ENCODE data around the gene TMEFF2. TPM values are rescaled to one million over a fixed set of nuclear protein-coding genes. Genes with fewer than 3 reads are reported as not detected.

Gene TMEFF2
- polyA plus RNA-seq, 1 donor from 2014 or later: not detected

DNA sequence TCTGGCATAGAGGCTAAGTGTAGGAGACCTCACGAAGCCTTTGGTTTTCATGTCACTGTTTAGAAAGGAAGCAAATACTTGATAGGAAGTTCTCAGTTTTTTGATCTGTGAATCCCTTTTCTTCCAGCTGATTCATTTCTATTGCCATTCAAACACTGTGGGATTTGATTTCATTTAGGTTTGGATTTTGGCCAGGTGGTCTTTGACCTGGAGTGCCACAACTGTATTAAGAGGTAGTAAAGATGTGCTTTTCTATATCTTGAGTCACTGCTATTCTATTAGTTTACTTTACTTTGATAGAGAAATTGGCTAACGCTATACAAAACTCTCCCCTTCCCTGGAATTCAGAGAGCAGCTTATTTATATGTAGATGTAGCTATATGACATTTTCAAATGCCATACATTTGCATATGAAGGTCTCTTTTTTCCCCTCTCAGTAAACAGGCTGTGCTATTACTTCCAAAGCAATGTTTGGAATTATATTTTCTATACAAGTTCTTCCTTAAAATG, 215.5 kb downstream of the TMEFF2 start:
- Mint-ChIP-seq H3K27ac (no peak overlapping the region), H3K9me3 (peaks cover 0 to 2% (median 0%) of the 10 kb centered on the region in 3 donors), H3K4me1 (no peaks in the 10 kb centered on the region), H3K36me3 (no peaks in the 10 kb centered on the region), H3K27me3 (no peaks in the 10 kb centered on the region), H3K4me3 (no peak overlapping the region)

DNA sequence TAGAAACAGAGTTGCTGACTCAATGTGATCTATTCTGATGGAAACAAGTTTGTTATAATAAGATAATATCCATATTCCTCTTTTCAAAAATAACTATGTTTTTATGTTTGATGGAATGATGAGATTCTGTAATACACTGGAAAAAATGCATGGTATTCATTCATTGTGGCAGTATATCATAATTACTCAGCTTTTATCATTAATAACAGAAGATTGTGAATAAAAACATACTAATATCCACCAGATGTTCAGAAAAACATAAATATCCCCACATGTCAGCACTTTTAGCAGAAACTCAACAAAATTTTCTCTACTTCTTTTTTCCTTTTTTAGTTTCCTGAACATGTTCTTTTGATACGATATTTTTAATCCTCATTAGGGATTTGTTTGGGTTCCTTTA, 217.0 kb downstream of the TMEFF2 start:
- Mint-ChIP-seq H3K36me3 (no peaks in the 10 kb centered on the region), H3K9me3 (peaks cover 0 to 2% (median 0%) of the 10 kb centered on the region in 3 donors), H3K27me3 (no peaks in the 10 kb centered on the region), H3K27ac (no peak overlapping the region), H3K4me1 (no peaks in the 10 kb centered on the region), H3K4me3 (no peak overlapping the region)

DNA sequence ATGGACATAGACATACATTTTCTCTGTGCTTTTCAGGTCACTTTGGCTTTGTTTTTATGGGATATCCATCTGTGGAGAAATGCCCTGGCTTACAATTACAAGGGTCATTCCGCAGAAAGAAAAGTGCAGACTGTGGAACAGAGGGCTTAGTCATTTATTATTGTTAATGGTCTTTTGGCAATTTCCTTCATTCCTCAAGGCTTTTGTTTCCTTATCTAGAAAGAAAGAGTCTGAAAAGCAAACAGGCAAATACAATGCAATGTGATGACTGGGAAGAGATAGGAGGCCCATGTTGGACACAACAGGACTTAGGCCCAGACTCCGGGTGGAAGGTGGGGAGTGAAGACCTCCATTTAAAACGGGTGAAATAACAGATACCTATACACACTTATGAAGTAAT, 218.3 kb downstream of the TMEFF2 start:
- Mint-ChIP-seq H3K4me3 (no peak overlapping the region), H3K36me3 (no peaks in the 10 kb centered on the region), H3K27ac (no peak overlapping the region), H3K9me3 (peaks cover 0 to 2% (median 0%) of the 10 kb centered on the region in 3 donors), H3K27me3 (peaks cover 4% of the 10 kb centered on the region), H3K4me1 (no peaks in the 10 kb centered on the region)

DNA sequence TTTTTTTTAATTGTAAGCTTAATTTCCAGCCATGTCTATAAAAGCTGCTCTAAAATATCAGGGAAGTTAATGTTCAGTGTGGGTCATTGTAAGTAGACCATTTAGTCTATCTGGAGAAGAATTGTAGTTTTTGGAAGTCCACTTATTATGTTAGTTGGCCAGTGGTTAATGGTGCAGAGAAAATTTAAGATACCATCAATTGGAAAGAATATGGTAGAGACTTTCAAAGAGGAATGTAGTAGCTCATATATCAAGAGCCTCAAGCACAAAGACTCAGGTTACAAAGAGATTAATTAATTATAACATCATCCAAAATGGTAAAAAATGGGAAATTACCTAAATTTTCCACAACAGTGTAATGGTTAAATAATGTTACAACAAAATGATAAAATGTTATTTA, 220.1 kb downstream of the TMEFF2 start:
- Mint-ChIP-seq H3K9me3 (no peaks in the 10 kb centered on the region), H3K27ac (no peak overlapping the region), H3K4me3 (no peak overlapping the region), H3K4me1 (no peaks in the 10 kb centered on the region), H3K27me3 (peaks cover 4% of the 10 kb centered on the region), H3K36me3 (no peaks in the 10 kb centered on the region)

DNA sequence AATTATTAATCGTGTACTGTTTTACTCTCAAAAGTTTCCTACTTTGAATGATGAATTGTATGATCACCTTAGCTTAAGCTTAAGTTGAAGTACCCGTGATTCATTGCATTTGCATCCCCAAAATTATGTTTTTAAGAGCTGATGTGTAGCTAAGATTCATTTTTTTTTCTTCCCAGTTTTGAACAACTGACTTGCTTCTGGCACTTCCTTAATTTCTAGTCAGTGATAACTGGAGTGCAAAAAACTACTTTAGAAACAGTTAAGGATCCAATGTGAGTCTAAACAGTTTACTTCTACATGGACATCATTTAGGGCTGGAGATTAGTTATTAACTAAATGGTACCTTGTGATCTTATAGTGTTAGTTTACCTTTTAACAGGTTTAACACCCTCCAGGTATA, 223.9 kb downstream of the TMEFF2 start:
- H3K4me1 Mint-ChIP-seq: no peaks in the 10 kb centered on the region
- peaks cover 6% of the 10 kb centered on the region for H3K27me3 Mint-ChIP-seq
- H3K36me3 Mint-ChIP-seq: no peaks in the 10 kb centered on the region
- no peak overlapping the region for H3K4me3 Mint-ChIP-seq
- H3K27ac Mint-ChIP-seq: no peak overlapping the region
- no peaks in the 10 kb centered on the region for H3K9me3 Mint-ChIP-seq

DNA sequence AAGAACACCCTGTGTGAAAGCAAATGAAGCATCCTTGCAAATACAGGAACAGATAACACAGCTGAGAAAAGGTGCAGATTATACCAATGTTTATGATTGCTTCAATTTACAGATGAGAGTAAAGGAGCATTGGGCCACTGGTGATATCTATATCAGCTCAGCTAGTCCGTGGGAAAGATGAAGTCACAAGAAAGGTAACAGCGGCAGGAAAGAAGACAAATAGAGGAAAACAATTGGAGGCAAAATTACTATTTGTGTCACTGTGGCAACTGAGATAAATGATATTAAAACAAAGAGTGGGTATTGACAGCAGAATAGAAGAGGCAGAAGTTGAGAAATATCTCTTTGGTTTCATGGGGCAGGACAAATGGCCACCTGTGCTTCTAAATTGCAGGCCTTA, 226.6 kb downstream of the TMEFF2 start:
- Mint-ChIP-seq H3K4me3 (no peak overlapping the region), H3K27me3 (peaks cover 6% of the 10 kb centered on the region), H3K27ac (no peak overlapping the region), H3K36me3 (no peaks in the 10 kb centered on the region), H3K9me3 (peaks cover 0 to 1% (median 0%) of the 10 kb centered on the region in 3 donors), H3K4me1 (no peaks in the 10 kb centered on the region)

DNA sequence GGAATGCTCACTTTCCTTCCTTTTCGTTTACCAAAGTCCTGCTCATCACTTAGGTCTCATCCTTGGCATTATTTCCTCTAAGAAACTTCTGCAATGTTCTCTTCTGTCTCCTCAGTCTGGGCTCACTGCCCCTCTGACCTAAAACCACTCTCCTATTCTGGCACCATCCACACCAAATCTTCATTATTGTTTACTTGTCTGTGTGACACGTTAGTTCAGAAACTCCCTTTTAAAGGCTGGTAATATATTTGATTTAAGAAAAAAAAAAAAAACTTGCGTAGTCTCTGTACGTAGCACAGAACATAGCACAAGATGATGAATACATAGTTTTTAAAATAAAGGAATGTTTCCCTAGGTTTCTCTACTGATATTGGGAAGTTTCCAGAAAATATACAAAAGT, 229.0 kb downstream of the TMEFF2 start:
- no peaks in the 10 kb centered on the region for H3K4me1 Mint-ChIP-seq
- H3K27ac Mint-ChIP-seq: no peak overlapping the region
- peaks cover 2% of the 10 kb centered on the region for H3K27me3 Mint-ChIP-seq
- no peaks in the 10 kb centered on the region for H3K36me3 Mint-ChIP-seq
- H3K4me3 Mint-ChIP-seq: no peak overlapping the region
- peaks cover 0 to 1% (median 0%) of the 10 kb centered on the region in 3 donors for H3K9me3 Mint-ChIP-seq

DNA sequence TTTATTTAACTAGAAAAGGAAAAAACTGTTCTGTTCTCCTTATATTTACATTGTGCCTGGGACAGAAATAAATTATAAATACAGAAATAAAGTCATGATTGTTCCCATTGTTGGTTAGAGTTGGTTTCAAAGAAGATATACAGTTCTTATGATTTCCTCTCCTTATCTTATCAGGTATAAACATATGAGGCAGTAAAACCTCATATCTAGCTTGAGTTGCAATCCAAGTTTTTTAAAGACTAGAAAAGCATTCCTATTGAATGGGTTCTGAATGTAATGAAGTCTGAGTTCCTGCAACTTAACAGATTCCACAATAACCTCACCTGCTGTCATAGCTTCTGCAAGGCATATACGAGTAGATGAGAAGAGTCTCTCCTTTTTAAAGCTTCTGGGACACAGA, 233.2 kb downstream of the TMEFF2 start:
- peaks cover 2% of the 10 kb centered on the region for H3K27me3 Mint-ChIP-seq
- H3K36me3 Mint-ChIP-seq: no peaks in the 10 kb centered on the region
- H3K27ac Mint-ChIP-seq: no peak overlapping the region
- no peak overlapping the region for H3K4me3 Mint-ChIP-seq
- H3K9me3 Mint-ChIP-seq: peaks cover 0 to 3% (median 0%) of the 10 kb centered on the region in 3 donors
- H3K4me1 Mint-ChIP-seq: no peaks in the 10 kb centered on the region

DNA sequence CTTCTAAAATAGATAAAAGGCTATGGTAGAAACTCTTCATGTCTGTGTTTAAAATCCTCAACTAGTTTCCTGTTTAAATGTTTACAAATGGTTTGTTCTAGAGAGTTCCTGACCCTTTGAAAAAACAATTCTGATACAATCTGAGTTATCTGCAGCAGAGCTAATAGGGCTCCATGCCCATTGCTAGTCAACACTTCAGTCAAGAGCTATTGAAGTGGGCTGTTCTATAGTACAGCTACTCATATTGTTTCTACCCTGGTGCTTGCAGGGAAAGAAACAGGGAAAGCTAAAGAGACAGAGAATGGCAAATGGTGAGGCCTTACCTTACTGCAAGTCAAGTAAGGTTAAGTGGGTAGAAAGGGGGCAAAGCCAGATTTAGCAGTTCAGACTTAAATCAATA, 235.5 kb downstream of the TMEFF2 start:
- no peak overlapping the region for H3K27ac Mint-ChIP-seq
- peaks cover 2% of the 10 kb centered on the region for H3K27me3 Mint-ChIP-seq
- H3K9me3 Mint-ChIP-seq: peaks cover 0 to 1% (median 0%) of the 10 kb centered on the region in 3 donors
- no peaks in the 10 kb centered on the region for H3K4me1 Mint-ChIP-seq
- no peaks in the 10 kb centered on the region for H3K36me3 Mint-ChIP-seq
- no peak overlapping the region for H3K4me3 Mint-ChIP-seq

DNA sequence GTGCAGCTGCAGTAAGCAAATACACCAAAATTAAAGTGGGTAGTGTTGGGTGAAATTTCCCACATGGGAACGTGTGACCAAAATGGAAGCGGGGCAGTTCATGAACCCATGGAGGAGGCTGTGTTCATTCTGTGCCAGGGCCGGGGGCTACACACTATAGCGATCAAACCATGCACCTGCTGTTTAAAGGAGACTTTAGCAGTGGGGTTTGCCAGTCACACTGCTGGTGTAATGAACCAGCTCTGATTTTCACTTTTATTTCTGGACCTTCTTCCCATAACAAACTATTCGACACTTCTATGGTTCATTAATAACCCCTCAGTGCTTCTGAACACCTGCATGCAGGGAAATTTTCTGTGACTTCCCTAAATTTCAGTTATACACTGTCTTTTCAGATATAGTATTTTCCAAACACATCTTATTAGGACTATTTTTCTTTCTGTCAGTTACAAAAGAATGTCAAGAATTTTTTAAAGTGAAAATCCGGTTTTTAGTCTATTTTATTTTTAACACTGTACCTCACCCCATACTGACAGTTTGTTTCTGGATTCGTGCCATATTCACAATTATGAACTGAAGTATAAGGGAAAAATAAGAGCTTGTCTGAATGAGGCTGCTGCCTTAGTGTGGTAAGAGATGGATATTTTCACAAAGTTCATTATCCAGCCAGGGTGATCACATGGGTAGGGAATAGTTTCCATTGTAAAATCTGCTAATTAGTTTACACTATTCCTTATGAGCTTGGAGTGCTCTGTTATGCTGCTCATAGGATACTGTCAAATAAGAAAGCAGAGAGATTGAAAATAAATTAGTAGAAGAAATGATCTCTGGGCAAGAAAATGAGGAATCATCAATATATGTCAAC, 236.5 kb downstream of the TMEFF2 start:
- Mint-ChIP-seq H3K4me3 (no peak overlapping the region), H3K36me3 (no peaks in the 10 kb centered on the region), H3K9me3 (peaks cover 0 to 1% (median 0%) of the 10 kb centered on the region in 3 donors), H3K27ac (no peak overlapping the region), H3K4me1 (no peaks in the 10 kb centered on the region), H3K27me3 (peaks cover 2% of the 10 kb centered on the region)

DNA sequence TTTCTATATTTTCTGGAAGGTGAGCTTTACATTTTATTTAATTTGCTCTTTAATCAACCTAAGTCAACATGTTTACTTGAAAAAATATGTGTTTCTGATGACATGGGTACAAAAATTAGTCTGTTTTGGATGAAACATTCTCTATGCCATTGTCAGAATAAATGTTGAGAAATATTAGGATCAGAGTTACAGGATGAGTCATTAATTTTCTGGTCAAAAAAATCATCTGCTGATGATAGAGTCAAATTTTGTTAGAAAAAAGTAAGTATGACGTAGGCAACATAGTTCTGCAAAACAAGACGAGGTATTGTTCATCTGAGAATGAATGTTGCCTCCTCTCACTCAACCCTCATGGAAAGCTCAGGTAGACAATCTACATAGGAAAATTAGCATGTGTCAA, 240.3 kb downstream of the TMEFF2 start:
- Mint-ChIP-seq H3K4me3 (no peak overlapping the region), H3K4me1 (no peaks in the 10 kb centered on the region), H3K9me3 (peaks cover 0 to 1% (median 0%) of the 10 kb centered on the region in 3 donors)

DNA sequence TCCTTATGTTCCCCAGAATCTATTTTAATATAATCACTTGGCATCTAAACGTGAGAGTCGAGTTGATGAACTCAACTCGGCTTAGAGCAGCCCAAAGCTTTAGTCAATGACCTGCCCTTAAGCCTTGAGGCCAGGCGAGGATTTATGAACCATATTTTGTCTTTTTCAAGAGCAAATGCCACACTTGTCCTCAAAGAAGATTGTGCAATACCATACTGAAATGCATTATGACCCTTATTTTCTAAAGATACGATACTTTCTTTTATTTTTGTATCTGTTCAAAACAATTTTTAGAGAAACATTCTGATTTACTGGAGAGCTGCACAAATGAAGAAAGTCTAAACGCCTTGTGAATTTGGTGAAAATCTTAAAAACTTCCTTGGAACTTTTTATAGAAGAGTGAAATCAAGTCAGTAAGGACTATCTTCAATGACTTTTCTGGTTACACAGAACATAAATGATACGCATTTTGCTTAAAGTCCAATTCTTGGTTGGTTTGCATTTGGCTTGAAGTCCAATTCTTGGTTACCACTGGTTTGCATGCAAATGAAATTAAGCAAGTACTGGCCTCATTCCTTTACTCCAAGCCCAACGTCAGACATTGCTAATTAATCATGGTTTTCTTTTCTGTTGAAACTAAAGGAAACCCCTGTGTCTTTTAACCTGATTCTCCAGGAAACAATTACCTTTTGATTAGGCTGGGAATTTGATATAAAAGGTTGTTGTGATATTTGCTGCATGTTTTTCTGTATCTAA, 242.0 kb downstream of the TMEFF2 start:
- H3K9me3 Mint-ChIP-seq: peaks cover 0 to 1% (median 0%) of the 10 kb centered on the region in 3 donors
- no peaks in the 10 kb centered on the region for H3K27me3 Mint-ChIP-seq
- H3K4me1 Mint-ChIP-seq: no peaks in the 10 kb centered on the region
- no peak overlapping the region for H3K4me3 Mint-ChIP-seq
- H3K36me3 Mint-ChIP-seq: no peaks in the 10 kb centered on the region
- H3K27ac Mint-ChIP-seq: no peak overlapping the region

More for the DNA sequence above, 240.3 kb downstream of the TMEFF2 start:
- Mint-ChIP-seq H3K27me3 (peaks cover 2% of the 10 kb centered on the region), H3K36me3 (no peaks in the 10 kb centered on the region), H3K27ac (no peak overlapping the region)

DNA sequence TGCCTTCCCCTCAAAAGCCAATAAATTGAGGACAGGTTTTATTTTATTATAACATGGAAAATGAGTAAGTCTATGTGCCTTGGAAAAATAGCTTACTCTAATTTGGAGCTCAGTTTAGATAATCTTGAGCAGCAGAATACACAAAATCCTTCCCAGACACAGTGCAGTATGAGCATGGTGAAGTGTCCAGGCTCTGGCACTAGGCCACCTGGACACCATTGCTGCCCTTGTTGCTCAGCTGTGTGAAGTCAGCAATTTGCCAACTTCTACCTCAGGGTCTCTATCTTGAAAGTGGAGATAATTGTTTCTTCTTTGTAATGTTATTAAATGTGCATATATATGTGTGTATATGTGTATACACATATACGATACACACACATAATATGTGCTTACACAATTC, 242.9 kb downstream of the TMEFF2 start:
- Mint-ChIP-seq H3K27me3 (no peaks in the 10 kb centered on the region), H3K4me3 (no peak overlapping the region), H3K36me3 (no peaks in the 10 kb centered on the region), H3K27ac (no peak overlapping the region), H3K4me1 (no peaks in the 10 kb centered on the region), H3K9me3 (no peaks in the 10 kb centered on the region)

DNA sequence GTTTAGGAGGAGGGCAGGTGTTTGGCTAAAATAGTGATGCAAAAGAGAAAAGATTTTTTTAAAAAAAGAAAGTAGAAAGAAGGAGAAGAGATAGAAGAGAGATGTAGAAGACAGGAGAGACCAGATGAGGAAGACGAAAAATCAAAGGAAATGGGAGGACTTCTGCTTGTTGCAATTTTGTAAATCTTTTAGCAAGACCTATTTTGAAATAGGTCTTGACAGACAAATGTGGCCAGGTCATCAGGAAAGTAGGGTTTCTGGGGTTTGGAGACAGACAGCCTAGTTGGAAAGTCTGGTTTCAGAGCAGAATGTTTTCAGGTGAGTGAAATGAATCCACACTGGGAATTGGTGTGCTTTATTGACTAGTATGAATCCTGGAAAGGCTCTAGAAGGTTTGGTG, 243.4 kb downstream of the TMEFF2 start:
- H3K4me1 Mint-ChIP-seq: no peaks in the 10 kb centered on the region
- no peaks in the 10 kb centered on the region for H3K27me3 Mint-ChIP-seq
- H3K4me3 Mint-ChIP-seq: no peak overlapping the region
- no peaks in the 10 kb centered on the region for H3K36me3 Mint-ChIP-seq
- no peaks in the 10 kb centered on the region for H3K9me3 Mint-ChIP-seq
- no peak overlapping the region for H3K27ac Mint-ChIP-seq

DNA sequence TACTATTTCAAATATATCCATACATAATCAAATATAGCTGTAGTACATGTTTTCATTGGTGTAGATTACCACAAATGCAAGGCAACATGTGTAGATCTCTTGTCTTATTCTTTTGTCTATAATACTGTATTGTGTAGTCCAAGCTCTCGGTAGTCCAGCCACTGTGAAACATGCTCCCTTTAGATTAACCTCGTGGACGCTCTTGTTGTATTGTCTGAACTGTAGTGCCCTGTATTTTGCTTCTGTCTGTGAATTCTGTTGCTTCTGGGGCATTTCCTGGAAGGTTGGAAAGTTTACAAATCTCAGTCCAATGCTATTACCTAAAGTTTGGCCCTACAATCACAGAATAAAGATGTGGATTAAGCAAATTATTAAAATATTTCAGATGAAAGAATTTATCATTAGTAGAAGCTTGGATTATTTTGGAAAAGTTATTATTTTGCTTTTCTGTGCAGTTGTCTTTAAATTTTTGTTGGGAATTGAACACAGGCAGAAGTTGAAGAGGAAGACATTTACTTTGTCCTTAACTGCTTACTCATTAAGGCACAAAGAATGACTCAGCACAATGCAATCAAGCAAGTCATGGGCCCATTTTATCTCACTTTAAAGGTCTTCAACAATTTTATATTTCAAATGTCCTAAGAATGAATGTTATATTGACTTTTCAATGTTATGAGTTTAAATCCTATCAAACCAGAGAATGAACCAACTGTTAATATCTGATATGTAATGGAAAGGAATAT, 244.4 kb downstream of the TMEFF2 start:
- no peak overlapping the region for H3K27ac Mint-ChIP-seq
- H3K4me1 Mint-ChIP-seq: no peaks in the 10 kb centered on the region
- H3K36me3 Mint-ChIP-seq: no peaks in the 10 kb centered on the region
- no peak overlapping the region for H3K4me3 Mint-ChIP-seq
- H3K27me3 Mint-ChIP-seq: no peaks in the 10 kb centered on the region
- no peaks in the 10 kb centered on the region for H3K9me3 Mint-ChIP-seq

All from IgD-negative memory B cell (primary cell).